Neural cell (in vitro differentiated cells): ENCODE measurements around the gene CPNE2. TPM values are rescaled to one million over a fixed set of nuclear protein-coding genes. Genes with fewer than 3 reads are reported as not detected.

Source experiments
- H2AFZ ChIP-seq: fragments of 200-600, 300-800 bp; sonication (generic), shearing (Covaris generic); 2 replicates; pipeline ENCODE4 v1.6.0; 2014; ENCODE audit warnings: low read depth, mild to moderate bottlenecking, antibody characterized with exemption, low read length, moderate library complexity
- H3F3A ChIP-seq: fragments of 200-600 bp; shearing (Covaris generic); 2 replicates; pipeline ENCODE4 v1.6.1; 2016; ENCODE audit warnings: mild to moderate bottlenecking, moderate library complexity, mixed read lengths, antibody characterized with exemption, low read length; ENCODE audit not compliant: insufficient read depth, poor library complexity, severe bottlenecking
- H3K27ac ChIP-seq: fragments of 200-600, 300-800 bp; sonication (generic), shearing (Covaris generic); 2 replicates; pipeline ENCODE4 v1.5.1; 2014; ENCODE audit warnings: mild to moderate bottlenecking, low read length, moderate library complexity
- H3K27me3 ChIP-seq: fragments of 300-800, 200-600 bp; sonication (generic), shearing (Covaris generic); 2 replicates; pipeline ENCODE4 v1.6.0; 2014; ENCODE audit warnings: mild to moderate bottlenecking, low read depth, low read length, moderate library complexity; ENCODE audit not compliant: insufficient read depth
- H3K36me3 ChIP-seq: fragments of 300-800, 200-600 bp; sonication (generic), shearing (Covaris generic); 2 replicates; pipeline ENCODE4 v1.5.1; 2014; ENCODE audit warnings: mild to moderate bottlenecking, antibody characterized with exemption, low read length, moderate library complexity; ENCODE audit not compliant: insufficient read depth
- H3K4me2 ChIP-seq: fragments of 300-800, 200-600 bp; sonication (generic), shearing (Covaris generic); 2 replicates; pipeline ENCODE4 v1.6.0; 2014; ENCODE audit warnings: mild to moderate bottlenecking, low read length
- H3K4me3 ChIP-seq: fragments of 300-800, 200-600 bp; sonication (generic), shearing (Covaris generic); 2 replicates; pipeline ENCODE4 v1.5.1; 2014; ENCODE audit warnings: mild to moderate bottlenecking, low read length, moderate library complexity
- H3K79me2 ChIP-seq: fragments of 200-600 bp; shearing (Covaris generic); replicated peaks from 2 replicates; pipeline ENCODE4 v1.6.0; 2014; ENCODE audit warnings: mild to moderate bottlenecking, low read length, moderate library complexity; ENCODE audit not compliant: insufficient read depth
- H3K9ac ChIP-seq: fragments of 300-800, 200-600 bp; sonication (generic), shearing (Covaris generic); 2 replicates; pipeline ENCODE4 v1.6.1; 2016; ENCODE audit warnings: mild to moderate bottlenecking, low read length, mixed read lengths
- H3K9me2 ChIP-seq: fragments of 200-600 bp; shearing (Covaris generic); 2 replicates; pipeline ENCODE4 v1.6.1; 2016; ENCODE audit warnings: mild to moderate bottlenecking, low read length, mixed read lengths; ENCODE audit not compliant: insufficient read depth
- H3K9me3 ChIP-seq: fragments of 200-600, 300-800 bp; sonication (generic), shearing (Covaris generic); 2 replicates; pipeline ENCODE4 v1.6.1; 2016; ENCODE audit warnings: mild to moderate bottlenecking, mixed run types, low read length, moderate library complexity, mixed read lengths
- H4K20me1 ChIP-seq: fragments of 200-600 bp; shearing (Covaris generic); 2 replicates; pipeline ENCODE4 v1.6.1; 2016; ENCODE audit warnings: mild to moderate bottlenecking, mixed run types; ENCODE audit not compliant: insufficient read depth
- CTCF ChIP-seq: fragments of 450-650 bp; IDR thresholded peaks from 2 replicates; pipeline ENCODE4 v1.5.1; 2014; ENCODE audit warnings: antibody characterized with exemption, mild to moderate bottlenecking, moderate library complexity; ENCODE audit not compliant: poor library complexity, severe bottlenecking
- EP300 ChIP-seq: fragments of 450-650 bp; conservative IDR thresholded peaks from 2 replicates; pipeline ENCODE4 v1.6.1; 2014; ENCODE audit warnings: antibody characterized with exemption, mild to moderate bottlenecking, moderate library complexity; ENCODE audit not compliant: poor library complexity, severe bottlenecking
- EZH2 ChIP-seq: fragments of 200-600, 300-800 bp; shearing (Covaris generic), sonication (generic); IDR thresholded peaks from 2 replicates; pipeline ENCODE4 v1.6.1; 2014; ENCODE audit warnings: antibody characterized with exemption, low read length, borderline replicate concordance, mild to moderate bottlenecking; ENCODE audit not compliant: insufficient read depth, poor library complexity, severe bottlenecking
- MXI1 ChIP-seq: fragments of 450-650 bp; conservative IDR thresholded peaks from 2 replicates; pipeline ENCODE4 v1.6.1; 2014; ENCODE audit warnings: antibody characterized with exemption, mild to moderate bottlenecking; ENCODE audit not compliant: poor library complexity, severe bottlenecking
- POLR2AphosphoS5 ChIP-seq: IDR thresholded peaks from 2 replicates; pipeline ENCODE4 v1.6.1; 2012
- RAD21 ChIP-seq: fragments of 450-650 bp; conservative IDR thresholded peaks from 2 replicates; pipeline ENCODE4 v1.6.1; 2014; ENCODE audit warnings: antibody characterized with exemption, mild to moderate bottlenecking, moderate library complexity
- SMC3 ChIP-seq: fragments of 450-650 bp; conservative IDR thresholded peaks from 2 replicates; pipeline ENCODE4 v1.6.1; 2014; ENCODE audit warnings: antibody characterized with exemption, mild to moderate bottlenecking, moderate library complexity; ENCODE audit not compliant: poor library complexity
- TAF1 ChIP-seq: IDR thresholded peaks from 2 replicates; pipeline ENCODE4 v1.6.1; 2012; ENCODE audit warnings: low read depth
- polyA plus RNA-seq: library from polyadenylated mRNA; depleted of rRNA; stranded (reverse); fragments of >200 nt; gene quantifications from 2 replicates; pipeline ENCODE4 v1.2.3, GENCODE V29; 2014
- TF ChIP-seq, protein P1 (sequence below): IDR thresholded peaks from 2 replicates; pipeline ENCODE4 v1.6.1; 2012; ENCODE audit warnings: borderline replicate concordance

The CPNE2 gene
- polyA plus RNA-seq, 1 donor from 2014 or later, result 18.6 TPM

DNA sequence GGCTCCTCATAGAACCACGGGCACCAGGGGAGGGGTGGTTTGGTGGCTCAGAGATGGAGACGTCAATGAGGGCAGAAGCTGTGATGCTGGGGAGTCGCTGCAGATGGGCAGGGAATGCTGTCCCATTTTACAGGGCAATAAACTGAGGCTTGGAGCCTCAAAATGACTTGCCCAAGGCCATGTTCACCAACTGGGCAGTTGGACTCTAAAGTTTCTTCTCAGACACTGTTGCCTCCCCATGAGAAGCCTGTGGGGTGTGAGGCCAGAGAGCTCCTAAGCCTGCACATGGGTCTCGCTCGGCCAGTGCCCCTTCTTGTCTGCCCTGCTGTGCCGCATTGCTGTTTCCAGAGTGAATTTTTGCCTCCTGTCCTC is 38.6 kb downstream of the CPNE2 start:
- Histone ChIP-seq H3F3A (no peaks in the 10 kb centered on the region), H3K27me3 (no peaks in the 10 kb centered on the region), H3K9me3 (no peaks in the 10 kb centered on the region), H3K79me2 (no peaks in the 10 kb centered on the region), H3K27ac (no peak overlapping the region), H3K9ac (no peak overlapping the region), H3K9me2 (no peaks in the 10 kb centered on the region), H3K4me2 (no peak overlapping the region), H2AFZ (no peak overlapping the region), H3K4me3 (no peak overlapping the region), H3K36me3 (no peaks in the 10 kb centered on the region), H4K20me1 (no peaks in the 10 kb centered on the region)
- no peak for TF ChIP-seq POLR2AphosphoS5
- TF ChIP-seq EZH2, result no peak
- TF ChIP-seq EP300, result no peak
- no peak for TF ChIP-seq CTCF
- TF ChIP-seq, protein P1, sequence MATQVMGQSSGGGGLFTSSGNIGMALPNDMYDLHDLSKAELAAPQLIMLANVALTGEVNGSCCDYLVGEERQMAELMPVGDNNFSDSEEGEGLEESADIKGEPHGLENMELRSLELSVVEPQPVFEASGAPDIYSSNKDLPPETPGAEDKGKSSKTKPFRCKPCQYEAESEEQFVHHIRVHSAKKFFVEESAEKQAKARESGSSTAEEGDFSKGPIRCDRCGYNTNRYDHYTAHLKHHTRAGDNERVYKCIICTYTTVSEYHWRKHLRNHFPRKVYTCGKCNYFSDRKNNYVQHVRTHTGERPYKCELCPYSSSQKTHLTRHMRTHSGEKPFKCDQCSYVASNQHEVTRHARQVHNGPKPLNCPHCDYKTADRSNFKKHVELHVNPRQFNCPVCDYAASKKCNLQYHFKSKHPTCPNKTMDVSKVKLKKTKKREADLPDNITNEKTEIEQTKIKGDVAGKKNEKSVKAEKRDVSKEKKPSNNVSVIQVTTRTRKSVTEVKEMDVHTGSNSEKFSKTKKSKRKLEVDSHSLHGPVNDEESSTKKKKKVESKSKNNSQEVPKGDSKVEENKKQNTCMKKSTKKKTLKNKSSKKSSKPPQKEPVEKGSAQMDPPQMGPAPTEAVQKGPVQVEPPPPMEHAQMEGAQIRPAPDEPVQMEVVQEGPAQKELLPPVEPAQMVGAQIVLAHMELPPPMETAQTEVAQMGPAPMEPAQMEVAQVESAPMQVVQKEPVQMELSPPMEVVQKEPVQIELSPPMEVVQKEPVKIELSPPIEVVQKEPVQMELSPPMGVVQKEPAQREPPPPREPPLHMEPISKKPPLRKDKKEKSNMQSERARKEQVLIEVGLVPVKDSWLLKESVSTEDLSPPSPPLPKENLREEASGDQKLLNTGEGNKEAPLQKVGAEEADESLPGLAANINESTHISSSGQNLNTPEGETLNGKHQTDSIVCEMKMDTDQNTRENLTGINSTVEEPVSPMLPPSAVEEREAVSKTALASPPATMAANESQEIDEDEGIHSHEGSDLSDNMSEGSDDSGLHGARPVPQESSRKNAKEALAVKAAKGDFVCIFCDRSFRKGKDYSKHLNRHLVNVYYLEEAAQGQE, result no peak
- TF ChIP-seq TAF1, result no peak
- no peak for TF ChIP-seq RAD21
- no peak for TF ChIP-seq MXI1
- no peak for TF ChIP-seq SMC3

- Histone ChIP-seq H3K27me3 (no peaks in the 10 kb centered on the region), H3K4me3 (no peak overlapping the region), H3F3A (no peaks in the 10 kb centered on the region), H3K27ac (no peak overlapping the region), H3K4me2 (no peak overlapping the region), H3K9ac (no peak overlapping the region), H2AFZ (no peak overlapping the region), H3K9me2 (no peaks in the 10 kb centered on the region), H3K79me2 (no peaks in the 10 kb centered on the region), H3K9me3 (no peaks in the 10 kb centered on the region), H3K36me3 (no peaks in the 10 kb centered on the region), H4K20me1 (no peaks in the 10 kb centered on the region)
- TF ChIP-seq, protein P1, result no peak
- TF ChIP-seq MXI1, result no peak
- TF ChIP-seq EP300, result no peak
- TF ChIP-seq RAD21, result no peak
- TF ChIP-seq SMC3, result no peak
- TF ChIP-seq EZH2, result no peak
- no peak for TF ChIP-seq CTCF
- no peak for TF ChIP-seq POLR2AphosphoS5
- TF ChIP-seq TAF1, result no peak
Measured at GRCh38 chr16:57131351-57131970, 39.1 kb downstream of the CPNE2 start.
